ENCODE data around the gene KDM4C. TPM values are rescaled to one million over a fixed set of nuclear protein-coding genes. Genes with fewer than 3 reads are reported as not detected.
A peak's percentile ranks its signal among the peaks of the same experiment; 100 is the strongest.

The KDM4C gene
- total and polyA plus RNA-seq, 2 of the 13 experiments (the other 11 are each of a cell fraction or from before 2014, with no cell fraction given), result 19.4 to 23.6 TPM

GRCh38 chr9:6900440-6900883 lies 142.7 kb downstream of the KDM4C start (continued):
- peak; percentile 34 for TF ChIP-seq ZNF687 (CRISPR knock-in tag; IDR thresholded peaks at IDR 0.05)
- peak; percentile 49; the same call in 1 of the 2 replicates for TF ChIP-seq ZNF280D (CRISPR knock-in tag; IDR thresholded peaks at IDR 0.05)
- no peak for TF ChIP-seq GLMP (CRISPR knock-in tag; IDR thresholded peaks at IDR 0.05; ENCODE audit: borderline replicate concordance)
- TF ChIP-seq HDAC1 (CRISPR knock-in tag; IDR thresholded peaks at IDR 0.05), result peak; percentile 43; the same call in 1 of the 2 replicates
- peak; percentile 74 for TF ChIP-seq GATAD2A (CRISPR knock-in tag; IDR thresholded peaks at IDR 0.05)
- TF ChIP-seq ZXDC (CRISPR knock-in tag; IDR thresholded peaks at IDR 0.05), result no peak
- no peak for TF ChIP-seq SNRNP70 (IDR thresholded peaks at IDR 0.05; ENCODE audit: low read depth, low read length)
- TF ChIP-seq PHF21A (CRISPR knock-in tag; IDR thresholded peaks at IDR 0.05), result peak; percentile 45; the same call in 1 of the 2 replicates
- no peak for TF ChIP-seq MBD4 (IDR thresholded peaks at IDR 0.05; ENCODE audit: borderline replicate concordance, low read length)
- TF ChIP-seq SMAD9 (CRISPR knock-in tag; IDR thresholded peaks at IDR 0.05), result no peak
- peak; percentile 82; the same call in 1 of the 2 replicates for TF ChIP-seq ZNF710 (CRISPR knock-in tag; IDR thresholded peaks at IDR 0.05; ENCODE audit: borderline replicate concordance)
- TF ChIP-seq ZNF644 (CRISPR knock-in tag; IDR thresholded peaks at IDR 0.05; ENCODE audit: low read depth), result peak; percentile 87
- peak; percentile 30; the same call in 1 of the 2 replicates for TF ChIP-seq FOXA3 (CRISPR knock-in tag; IDR thresholded peaks at IDR 0.05)
- peak; percentile 75; the same call in 1 of the 2 replicates for TF ChIP-seq ZMYM2 (CRISPR knock-in tag; IDR thresholded peaks at IDR 0.05)
- TF ChIP-seq ZMYM4 (CRISPR knock-in tag; IDR thresholded peaks at IDR 0.05), result peak; percentile 77
- peak; percentile 58; the same call in 1 of the 2 replicates for TF ChIP-seq ZNF331 (CRISPR knock-in tag; IDR thresholded peaks at IDR 0.05)
- TF ChIP-seq FOXK1 (CRISPR knock-in tag; IDR thresholded peaks at IDR 0.05; ENCODE audit: borderline replicate concordance, low read depth), result 0 out of 2 replicates have a peak, but pooled peaks have one; percentile 19
